CD4-positive, alpha-beta T cell treated with Interleukin-6 for 4 hours (primary cell): ENCODE results near the gene LTBP2.

Experiments
- DNase-seq: peaks from one replicate; pipeline ENCODE4 v3.0.0-alpha.2; 2020; ENCODE audit warnings: mixed read lengths

Gene LTBP2

GRCh38 chr14:74503938-74504335 is 108.1 kb downstream of the LTBP2 start:
- DNase-seq, result no peak

- no peak for DNase-seq
Observed at GRCh38 chr14:74503291-74503937, 108.6 kb downstream of the LTBP2 start.

GRCh38 chr14:74502236-74503019 is 109.6 kb downstream of the LTBP2 start:
- DNase-seq, result peak; percentile 8

GRCh38 chr14:74501691-74502090 is 110.3 kb downstream of the LTBP2 start:
- DNase-seq, result no peak

GRCh38 chr14:74501135-74501614 is 110.9 kb downstream of the LTBP2 start:
- DNase-seq, result no peak

GRCh38 chr14:74500417-74501134 is 111.5 kb downstream of the LTBP2 start:
- no peak for DNase-seq

- peak; percentile 9 for DNase-seq
Observed at GRCh38 chr14:74495356-74495755, 116.7 kb downstream of the LTBP2 start.

- peak; percentile 100 for DNase-seq
Observed at GRCh38 chr14:74493343-74494261, 118.4 kb downstream of the LTBP2 start, which contains the start of gene ISCA2. ISCA2 (plus strand) TSS chr14:74493765; CDS start chr14:74493775, 10 bp downstream.

GRCh38 chr14:74492776-74493342 is 119.2 kb downstream of the LTBP2 start, which contains the start of gene NPC2:
NPC2 (minus strand) TSS chr14:74493305; CDS start chr14:74493274, 31 bp downstream.
- DNase-seq, result no peak

- DNase-seq, result no peak
Observed at GRCh38 chr14:74491956-74492775, 119.9 kb downstream of the LTBP2 start.

- DNase-seq, result no peak
Observed at GRCh38 chr14:74490486-74490885, 121.6 kb downstream of the LTBP2 start.

- DNase-seq, result no peak
Observed at GRCh38 chr14:74488786-74489397, 123.1 kb downstream of the LTBP2 start.

GRCh38 chr14:74486164-74486563 is 125.9 kb downstream of the LTBP2 start:
- DNase-seq, result no peak

GRCh38 chr14:74483321-74483720 is 128.7 kb downstream of the LTBP2 start:
- no peak for DNase-seq

GRCh38 chr14:74482571-74482970 is 129.5 kb downstream of the LTBP2 start:
- no peak for DNase-seq

- no peak for DNase-seq
Observed at GRCh38 chr14:74480046-74480445, 132.0 kb downstream of the LTBP2 start.

- DNase-seq, result no peak
Observed at GRCh38 chr14:74478996-74479635, 132.9 kb downstream of the LTBP2 start.

GRCh38 chr14:74476607-74477006 is 135.4 kb downstream of the LTBP2 start:
- no peak for DNase-seq

GRCh38 chr14:74476107-74476506 is 135.9 kb downstream of the LTBP2 start:
- no peak for DNase-seq

- no peak for DNase-seq
Observed at GRCh38 chr14:74475678-74476077, 136.4 kb downstream of the LTBP2 start.
